ENCODE measurements around the gene ACKR3. TPM values are rescaled to one million over a fixed set of nuclear protein-coding genes. Genes with fewer than 3 reads are reported as not detected.

ACKR3 gene
- total RNA-seq, 4 donors from 2014 or later, result 5.9 to 29.5 (median 24.5) TPM

- no peak for TF ChIP-seq CTCF (IDR thresholded peaks at IDR 0.05)
- no peak for TF ChIP-seq POLR2A (IDR thresholded peaks at IDR 0.05)
- Histone ChIP-seq H3K4me1 (no peaks in the 10 kb centered on the region), H3K36me3 (no peaks in the 10 kb centered on the region), H3K4me3 (no peak overlapping the region), H3K27me3 (peaks cover 0 to 3% (median 0%) of the 10 kb centered on the region in 4 donors), H3K27ac (no peak overlapping the region), H3K9me3 (no peaks in the 10 kb centered on the region)
- no peak for DNase-seq
- intact Hi-C loops (cut with DNase I), result no loop called here
- 61 to 73% methylated on average over 5 of the region's 5 CpGs for WGBS, 2 donors
Measured at GRCh38 chr2:236548179-236548921, 21.3 kb upstream of the ACKR3 start.

- Histone ChIP-seq H3K4me1 (no peaks in the 10 kb centered on the region), H3K27me3 (peaks cover 0 to 3% (median 0%) of the 10 kb centered on the region in 4 donors), H3K9me3 (no peaks in the 10 kb centered on the region), H3K36me3 (no peaks in the 10 kb centered on the region), H3K4me3 (no peak overlapping the region), H3K27ac (no peak overlapping the region)
- no peak for DNase-seq
- 93 to 97% methylated on average over 4 of the region's 4 CpGs for WGBS, 2 donors
- intact Hi-C loops (cut with DNase I), result no loop called here
- no peak for TF ChIP-seq CTCF (IDR thresholded peaks at IDR 0.05)
- TF ChIP-seq POLR2A (IDR thresholded peaks at IDR 0.05), result no peak
Measured at GRCh38 chr2:236549165-236549564, 20.5 kb upstream of the ACKR3 start.

GRCh38 chr2:236550290-236550689, 19.3 kb upstream of the ACKR3 start:
- no peak for TF ChIP-seq POLR2A (IDR thresholded peaks at IDR 0.05)
- no peak for TF ChIP-seq CTCF (IDR thresholded peaks at IDR 0.05)
- Histone ChIP-seq H3K27me3 (peaks cover 0 to 10% (median 0%) of the 10 kb centered on the region in 4 donors), H3K4me3 (no peak overlapping the region), H3K36me3 (no peaks in the 10 kb centered on the region), H3K4me1 (no peaks in the 10 kb centered on the region), H3K9me3 (peaks cover 0 to 5% (median 0%) of the 10 kb centered on the region in 3 donors), H3K27ac (no peak overlapping the region)
- no peak for DNase-seq
- 92 to 100% methylated on average over 3 to 8 of the region's 8 CpGs for WGBS, 2 donors
- intact Hi-C loops (cut with DNase I), result no loop called here

- H3K4me3 ChIP-seq, result no peak overlapping the region
- intact Hi-C loops (cut with DNase I), result no loop called here
- H3K4me1 ChIP-seq, result no peaks in the 10 kb centered on the region
- WGBS, 2 donors, result 70 to 72% methylated on average over 7 to 12 of the region's 13 CpGs
- no peak overlapping the region for H3K27ac ChIP-seq
- H3K36me3 ChIP-seq, result no peaks in the 10 kb centered on the region
- peaks cover 0 to 10% (median 0%) of the 10 kb centered on the region in 4 donors for H3K27me3 ChIP-seq
- peaks cover 0 to 5% (median 0%) of the 10 kb centered on the region in 3 donors for H3K9me3 ChIP-seq
- TF ChIP-seq POLR2A (IDR thresholded peaks at IDR 0.05) (no peak), CTCF (IDR thresholded peaks at IDR 0.05) (no peak)
- no peak for DNase-seq
Measured at GRCh38 chr2:236550701-236551465, 18.7 kb upstream of the ACKR3 start.

All from esophagus squamous epithelium (tissue), 5 donors.